ENCODE results near the gene NAT14.
"Not testable (repeated sequence)": the region's sequence is repeated elsewhere in the genome, so short reads cannot be mapped to it uniquely, and the experiment has no call there.

Gene NAT14

DNA sequence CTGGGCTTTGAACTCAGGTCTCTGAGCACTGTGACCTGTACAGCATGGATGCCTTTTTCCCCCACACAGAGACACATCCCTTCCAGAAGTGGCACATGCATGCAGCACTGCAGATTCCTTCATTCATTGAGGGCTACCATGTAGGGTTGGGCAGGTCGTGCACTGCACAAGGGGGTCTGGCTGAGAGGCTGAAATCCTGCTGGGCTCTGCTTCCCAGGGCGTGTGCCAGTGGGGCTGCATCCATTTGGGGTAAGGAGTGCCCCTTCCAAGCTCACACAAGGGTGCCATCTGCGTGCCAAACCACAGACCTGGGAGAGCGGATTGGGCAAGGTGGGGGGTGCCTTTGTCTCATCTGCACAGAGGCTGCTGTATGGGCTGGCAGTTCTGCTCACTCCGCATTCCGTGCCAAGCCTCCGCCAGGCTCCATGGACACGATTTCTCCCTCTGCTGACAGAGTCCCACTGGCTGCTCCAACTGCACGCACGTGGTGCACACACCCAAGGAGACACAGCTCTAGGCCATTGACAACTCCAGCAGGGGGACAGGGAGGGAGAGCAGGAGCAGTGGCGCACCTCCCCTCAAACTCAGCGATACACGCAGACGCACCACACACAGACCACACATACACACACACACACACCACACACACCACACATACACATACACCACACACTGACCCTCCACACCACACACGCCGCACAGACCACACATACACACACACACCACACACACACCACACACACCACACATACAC lies 37.4 kb upstream of the NAT14 start:
- Histone ChIP-seq H3K4me1 (ENCODE audit: insufficient read depth, low read length) (peaks cover 24% of the 10 kb centered on the region), H3K79me2 (ENCODE audit: insufficient read depth, low read length) (no peaks in the 10 kb centered on the region), H3K27me3 (ENCODE audit: insufficient read depth, low read length, poor library complexity) (peaks cover 42% of the 10 kb centered on the region), H3K9ac (ENCODE audit: low read depth, low read length) (no peak overlapping the region), H2AFZ (ENCODE audit: low read depth, low read length) (no peak overlapping the region), H4K20me1 (ENCODE audit: insufficient read depth, low read length) (peaks cover 13% of the 10 kb centered on the region; the same call in 1 of the 2 replicates), H3K4me2 (ENCODE audit: insufficient read depth, low read length) (no peak overlapping the region), H3K27ac (ENCODE audit: low read length) (no peak overlapping the region), H3K9me3 (ENCODE audit: insufficient read depth, low read length, severe bottlenecking) (no peaks in the 10 kb centered on the region), H3K36me3 (ENCODE audit: insufficient read depth, low read length) (no peaks in the 10 kb centered on the region), H3K4me3 (ENCODE audit: low read depth in 1 of 2, low read length in 2 of 2) (no peak overlapping the region)
- ATAC-seq (ENCODE audit: insufficient read depth, low read depth) = peak; percentile 22; the same call in 2 of the 3 replicates
- peak; percentile 20 for DNase-seq
- no peak for TF ChIP-seq EZH2 (IDR thresholded peaks at IDR 0.05; ENCODE audit: borderline replicate concordance, low read depth, low read length, severe bottlenecking)
- TF ChIP-seq, protein P1, sequence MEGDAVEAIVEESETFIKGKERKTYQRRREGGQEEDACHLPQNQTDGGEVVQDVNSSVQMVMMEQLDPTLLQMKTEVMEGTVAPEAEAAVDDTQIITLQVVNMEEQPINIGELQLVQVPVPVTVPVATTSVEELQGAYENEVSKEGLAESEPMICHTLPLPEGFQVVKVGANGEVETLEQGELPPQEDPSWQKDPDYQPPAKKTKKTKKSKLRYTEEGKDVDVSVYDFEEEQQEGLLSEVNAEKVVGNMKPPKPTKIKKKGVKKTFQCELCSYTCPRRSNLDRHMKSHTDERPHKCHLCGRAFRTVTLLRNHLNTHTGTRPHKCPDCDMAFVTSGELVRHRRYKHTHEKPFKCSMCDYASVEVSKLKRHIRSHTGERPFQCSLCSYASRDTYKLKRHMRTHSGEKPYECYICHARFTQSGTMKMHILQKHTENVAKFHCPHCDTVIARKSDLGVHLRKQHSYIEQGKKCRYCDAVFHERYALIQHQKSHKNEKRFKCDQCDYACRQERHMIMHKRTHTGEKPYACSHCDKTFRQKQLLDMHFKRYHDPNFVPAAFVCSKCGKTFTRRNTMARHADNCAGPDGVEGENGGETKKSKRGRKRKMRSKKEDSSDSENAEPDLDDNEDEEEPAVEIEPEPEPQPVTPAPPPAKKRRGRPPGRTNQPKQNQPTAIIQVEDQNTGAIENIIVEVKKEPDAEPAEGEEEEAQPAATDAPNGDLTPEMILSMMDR (IDR thresholded peaks at IDR 0.05; ENCODE audit: borderline replicate concordance, extremely low read depth, low read length, poor library complexity, severe bottlenecking) = no peak

DNA sequence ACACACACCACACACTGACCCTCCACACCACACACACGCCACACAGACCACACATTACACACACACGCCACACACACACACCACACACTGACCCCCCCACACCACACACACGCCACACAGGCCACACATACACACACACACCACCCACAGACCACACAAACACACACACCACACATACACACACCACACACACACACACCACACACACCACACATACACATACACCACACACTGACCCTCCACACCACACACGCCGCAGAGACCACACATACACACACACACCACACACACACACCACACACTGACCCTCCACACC lies 36.9 kb upstream of the NAT14 start:
- Histone ChIP-seq H3K27me3 (ENCODE audit: insufficient read depth, low read length, poor library complexity) (peaks cover 36% of the 10 kb centered on the region), H3K4me1 (ENCODE audit: insufficient read depth, low read length) (peaks cover 22% of the 10 kb centered on the region), H4K20me1 (ENCODE audit: insufficient read depth, low read length) (peaks cover 14% of the 10 kb centered on the region; the same call in 1 of the 2 replicates)
- not testable (repeated sequence) for H3K27ac ChIP-seq (ENCODE audit: low read length); H3K4me2 ChIP-seq (ENCODE audit: insufficient read depth, low read length); H3K36me3 ChIP-seq (ENCODE audit: insufficient read depth, low read length); ATAC-seq (ENCODE audit: insufficient read depth, low read depth); H3K4me3 ChIP-seq (ENCODE audit: low read depth in 1 of 2, low read length in 2 of 2); H3K9ac ChIP-seq (ENCODE audit: low read depth, low read length); H3K9me3 ChIP-seq (ENCODE audit: insufficient read depth, low read length, severe bottlenecking); H3K79me2 ChIP-seq (ENCODE audit: insufficient read depth, low read length); H2AFZ ChIP-seq (ENCODE audit: low read depth, low read length); DNase-seq

DNA sequence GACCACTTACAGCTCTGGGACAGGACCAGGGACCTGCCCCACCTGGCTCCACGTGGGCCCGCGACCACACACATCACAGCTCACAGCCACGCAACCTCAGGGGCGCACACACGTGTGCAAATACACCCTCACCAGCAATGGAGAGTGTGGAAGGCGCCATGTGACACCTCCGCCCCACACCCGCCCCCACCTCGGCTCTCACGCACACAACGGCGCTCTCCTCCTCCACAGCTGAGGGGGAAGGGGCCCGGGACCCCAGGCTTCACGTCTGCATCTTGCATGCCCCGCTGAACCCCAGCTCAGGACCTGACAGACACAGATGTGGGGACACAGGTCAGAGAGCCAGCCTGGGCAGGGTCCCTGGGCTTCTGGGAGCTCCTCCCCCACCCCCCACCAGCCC lies 35.5 kb upstream of the NAT14 start:
- ATAC-seq (ENCODE audit: insufficient read depth, low read depth) (no peak), DNase-seq (no peak)
- H3K9ac ChIP-seq (ENCODE audit: low read depth, low read length) = no peak overlapping the region
- no peak overlapping the region for H3K27ac ChIP-seq (ENCODE audit: low read length)
- no peak overlapping the region for H3K4me2 ChIP-seq (ENCODE audit: insufficient read depth, low read length)
- 0 out of 2 replicates have a peak, but pooled peaks cover 4% of the 10 kb centered on the region for H3K36me3 ChIP-seq (ENCODE audit: insufficient read depth, low read length)
- no peaks in the 10 kb centered on the region for H3K9me3 ChIP-seq (ENCODE audit: insufficient read depth, low read length, severe bottlenecking)
- no peak overlapping the region for H3K4me3 ChIP-seq (ENCODE audit: low read depth in 1 of 2, low read length in 2 of 2)
- peaks cover 16% of the 10 kb centered on the region for H3K4me1 ChIP-seq (ENCODE audit: insufficient read depth, low read length)
- TF ChIP-seq, protein P1 (IDR thresholded peaks at IDR 0.05; ENCODE audit: borderline replicate concordance, extremely low read depth, low read length, poor library complexity, severe bottlenecking) = no peak
- TF ChIP-seq EZH2 (IDR thresholded peaks at IDR 0.05; ENCODE audit: borderline replicate concordance, low read depth, low read length, severe bottlenecking) = no peak
- peaks cover 23% of the 10 kb centered on the region for H3K27me3 ChIP-seq (ENCODE audit: insufficient read depth, low read length, poor library complexity)
- peaks cover 15% of the 10 kb centered on the region; the same call in 1 of the 2 replicates for H4K20me1 ChIP-seq (ENCODE audit: insufficient read depth, low read length)
- no peaks in the 10 kb centered on the region for H3K79me2 ChIP-seq (ENCODE audit: insufficient read depth, low read length)
- no peak overlapping the region for H2AFZ ChIP-seq (ENCODE audit: low read depth, low read length)

DNA sequence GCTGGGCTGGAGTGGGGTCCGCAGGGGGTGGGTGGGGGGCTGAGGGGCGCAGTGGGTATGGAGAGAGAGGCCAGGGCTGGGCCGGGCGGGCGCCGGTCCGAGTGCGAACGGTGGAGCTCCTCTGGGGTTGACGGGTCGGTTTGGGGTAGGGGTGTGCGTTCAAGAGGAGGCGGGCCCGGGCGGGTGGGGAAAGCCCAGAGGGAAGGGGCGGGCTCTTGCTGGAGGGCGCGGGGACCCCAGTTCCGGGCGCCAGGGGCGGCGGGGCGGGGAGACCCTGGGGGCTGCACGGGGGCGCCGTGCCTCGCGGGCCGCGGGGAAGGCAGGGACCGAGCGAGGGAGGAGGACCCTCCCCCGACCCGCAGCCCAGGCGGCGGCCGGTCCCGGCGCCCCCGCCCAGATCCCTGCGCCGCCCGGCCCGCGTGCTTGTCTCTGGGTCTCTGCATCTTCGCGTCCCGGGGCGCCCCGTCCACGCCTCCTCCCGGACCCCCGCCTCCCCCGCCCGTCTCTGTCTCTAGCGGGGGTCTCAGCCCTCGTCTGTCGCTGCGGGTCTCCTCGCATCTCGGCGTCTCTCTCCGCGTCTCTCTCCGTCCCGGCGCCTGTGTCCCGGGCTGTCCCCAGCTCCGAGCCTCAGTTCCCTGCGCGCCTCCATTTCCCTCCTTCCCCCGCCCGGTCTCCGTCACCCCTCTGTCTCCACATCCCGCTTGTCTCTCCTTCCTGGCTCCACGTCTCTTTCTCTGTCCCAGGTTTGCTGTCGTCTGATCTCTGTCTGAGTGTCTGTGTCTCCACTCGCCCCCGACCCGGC lies 33.6 kb upstream of the NAT14 start:
- H3K4me2 ChIP-seq (ENCODE audit: insufficient read depth, low read length) = peak overlapping the region; percentile 85
- H3K9ac ChIP-seq (ENCODE audit: low read depth, low read length) = peak overlapping the region; percentile 49; the same call in 1 of the 2 replicates
- peaks cover 19% of the 10 kb centered on the region for H3K27me3 ChIP-seq (ENCODE audit: insufficient read depth, low read length, poor library complexity)
- H4K20me1 ChIP-seq (ENCODE audit: insufficient read depth, low read length) = peaks cover 11% of the 10 kb centered on the region; the same call in 1 of the 2 replicates
- DNase-seq (peak; percentile 21), ATAC-seq (ENCODE audit: insufficient read depth, low read depth) (0 out of 3 replicates have a peak, but pooled peaks have one; percentile 12)
- TF ChIP-seq, protein P1 (IDR thresholded peaks at IDR 0.05; ENCODE audit: borderline replicate concordance, extremely low read depth, low read length, poor library complexity, severe bottlenecking) = no peak
- peak; percentile 87 for TF ChIP-seq EZH2 (IDR thresholded peaks at IDR 0.05; ENCODE audit: borderline replicate concordance, low read depth, low read length, severe bottlenecking)
- peak overlapping the region; percentile 13 to 54; a peak in 3 of 4 replicates for H3K4me3 ChIP-seq (ENCODE audit: low read depth in 1 of 2, low read length in 2 of 2)
- H3K79me2 ChIP-seq (ENCODE audit: insufficient read depth, low read length) = no peaks in the 10 kb centered on the region
- H2AFZ ChIP-seq (ENCODE audit: low read depth, low read length) = no peak overlapping the region
- H3K9me3 ChIP-seq (ENCODE audit: insufficient read depth, low read length, severe bottlenecking) = no peaks in the 10 kb centered on the region
- H3K27ac ChIP-seq (ENCODE audit: low read length) = no peak overlapping the region
- H3K36me3 ChIP-seq (ENCODE audit: insufficient read depth, low read length) = peaks cover 12% of the 10 kb centered on the region; the same call in 1 of the 2 replicates
- H3K4me1 ChIP-seq (ENCODE audit: insufficient read depth, low read length) = peaks cover 16% of the 10 kb centered on the region
